HG03045 (cell line): Measurements from ENCODE around the gene TRAPPC2L.

Experiments
- ATAC-seq: cut with Tn5 transposase; IDR thresholded peaks from one replicate; pipeline ENCODE4 v1.9.1; 2021; ENCODE audit warnings: mild to moderate bottlenecking, moderate library complexity; ENCODE audit not compliant: unreplicated experiment

The TRAPPC2L gene

DNA sequence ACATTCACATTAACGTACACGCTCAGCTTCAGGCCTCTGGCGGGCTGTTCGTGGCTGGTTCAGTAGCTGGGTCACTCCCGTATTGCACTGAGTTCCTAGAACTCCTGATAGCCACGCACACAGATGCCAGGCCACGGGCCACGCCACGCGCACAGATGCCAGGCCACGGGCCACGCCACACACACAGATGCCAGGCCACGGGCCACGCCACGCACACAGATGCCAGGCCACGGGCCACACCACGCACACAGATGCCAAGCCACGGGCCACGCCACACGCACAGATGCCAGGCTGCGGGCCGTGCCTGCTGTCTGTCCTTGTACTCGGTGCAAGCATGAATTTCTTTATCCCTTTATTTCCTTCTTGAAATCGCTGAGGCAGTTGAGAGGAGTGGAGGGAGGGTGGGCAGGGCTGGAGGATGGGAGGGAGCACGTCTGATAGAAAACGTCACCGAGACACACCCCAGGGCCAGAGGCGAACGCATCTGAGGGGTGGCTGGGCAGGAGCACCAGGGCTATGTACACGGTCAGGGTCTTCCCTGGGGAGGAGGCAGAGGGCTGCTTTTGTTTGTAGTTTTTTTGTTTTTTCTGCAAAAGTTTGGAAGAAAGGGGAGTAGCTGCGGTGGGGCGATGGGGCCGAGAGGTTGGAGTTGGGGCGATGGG lies 18.1 kb downstream of the TRAPPC2L start:
- ATAC-seq: no peak

GRCh38 chr16:88875703-88876234 lies 18.8 kb downstream of the TRAPPC2L start:
- no peak for ATAC-seq

DNA sequence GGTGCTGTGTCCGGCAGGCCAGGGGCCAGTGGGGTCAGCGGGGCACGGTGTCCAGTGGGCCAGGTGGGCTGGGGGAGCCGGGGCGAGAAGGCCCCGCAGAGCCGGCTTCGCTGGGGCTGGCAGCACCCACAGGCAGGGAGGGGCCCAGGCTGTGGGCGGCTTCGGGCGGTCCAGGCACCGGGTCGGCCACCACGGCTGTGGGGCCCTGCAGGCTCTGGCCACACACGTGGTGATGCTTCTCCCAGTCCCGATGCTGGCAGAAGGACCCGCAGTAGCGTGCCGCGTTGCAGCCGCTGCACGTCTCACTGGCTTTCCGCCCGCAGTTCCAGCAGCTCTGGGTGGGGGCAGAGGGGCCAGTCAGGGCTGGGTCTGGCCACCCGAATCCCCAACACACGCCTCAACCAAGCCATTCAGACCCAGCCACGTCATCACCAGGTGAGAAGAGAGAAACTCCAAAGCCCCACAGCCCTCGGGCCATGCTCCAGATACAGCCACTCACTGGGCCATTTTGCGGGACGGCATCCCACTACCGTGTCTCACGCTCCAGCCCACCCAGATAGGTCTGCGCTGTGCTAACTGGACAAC lies 20.1 kb downstream of the TRAPPC2L start:
- ATAC-seq: no peak

DNA sequence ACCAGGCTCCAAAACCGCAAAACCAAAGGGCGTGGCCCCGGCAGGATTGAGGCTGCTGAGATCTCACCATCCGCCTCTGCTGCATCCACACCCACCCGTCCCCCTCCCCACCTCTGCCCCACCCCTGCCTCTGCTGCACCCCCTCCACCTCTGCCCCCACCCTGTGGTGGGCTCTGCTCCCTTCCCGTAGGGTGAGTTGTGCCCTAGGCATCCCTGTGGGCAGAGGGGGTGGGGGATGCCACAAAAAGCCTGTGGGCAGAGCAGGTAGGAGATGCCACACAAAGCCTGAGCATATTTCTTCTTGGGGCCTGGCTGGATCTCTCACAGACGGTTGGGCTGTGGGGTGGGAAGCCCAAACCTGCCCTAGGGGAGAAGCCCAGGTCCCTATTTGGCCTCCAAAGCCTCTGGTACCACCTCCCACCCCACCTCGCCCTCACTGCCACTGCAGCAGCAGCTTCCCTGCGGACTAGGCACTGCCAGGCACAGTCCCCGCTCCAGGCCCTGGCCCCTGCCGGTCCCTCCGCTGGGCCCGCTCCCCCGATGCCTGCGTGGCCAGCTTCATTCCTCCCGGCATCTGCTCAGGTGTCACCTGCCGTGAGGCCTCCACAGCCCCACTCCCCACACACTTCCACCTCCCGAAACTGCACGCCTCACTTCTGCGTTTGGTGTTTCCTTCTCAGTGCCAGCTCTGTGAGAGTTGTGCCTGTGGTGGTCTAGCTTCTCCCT lies 20.8 kb downstream of the TRAPPC2L start:
- ATAC-seq: no peak

DNA sequence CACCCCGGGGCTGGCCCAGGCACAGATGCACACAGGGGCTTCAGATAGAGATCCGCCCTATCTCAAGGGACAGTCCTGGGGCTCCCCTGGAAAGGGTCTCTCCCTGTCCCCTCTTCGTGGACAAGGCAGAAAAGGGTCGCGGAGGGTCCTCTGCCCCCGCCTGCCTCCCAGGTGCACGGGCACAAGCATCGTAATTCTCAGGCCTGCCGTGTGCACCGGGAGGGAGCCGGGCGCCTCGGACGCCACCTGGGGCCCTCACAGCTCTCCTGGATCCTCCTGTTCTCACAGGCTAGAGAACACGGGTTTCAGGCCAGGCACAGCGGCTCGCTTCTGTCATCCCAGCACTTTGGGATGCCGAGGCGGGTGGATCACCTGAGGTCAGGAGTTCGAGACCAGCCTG lies 21.4 kb downstream of the TRAPPC2L start:
- ATAC-seq: no peak

DNA sequence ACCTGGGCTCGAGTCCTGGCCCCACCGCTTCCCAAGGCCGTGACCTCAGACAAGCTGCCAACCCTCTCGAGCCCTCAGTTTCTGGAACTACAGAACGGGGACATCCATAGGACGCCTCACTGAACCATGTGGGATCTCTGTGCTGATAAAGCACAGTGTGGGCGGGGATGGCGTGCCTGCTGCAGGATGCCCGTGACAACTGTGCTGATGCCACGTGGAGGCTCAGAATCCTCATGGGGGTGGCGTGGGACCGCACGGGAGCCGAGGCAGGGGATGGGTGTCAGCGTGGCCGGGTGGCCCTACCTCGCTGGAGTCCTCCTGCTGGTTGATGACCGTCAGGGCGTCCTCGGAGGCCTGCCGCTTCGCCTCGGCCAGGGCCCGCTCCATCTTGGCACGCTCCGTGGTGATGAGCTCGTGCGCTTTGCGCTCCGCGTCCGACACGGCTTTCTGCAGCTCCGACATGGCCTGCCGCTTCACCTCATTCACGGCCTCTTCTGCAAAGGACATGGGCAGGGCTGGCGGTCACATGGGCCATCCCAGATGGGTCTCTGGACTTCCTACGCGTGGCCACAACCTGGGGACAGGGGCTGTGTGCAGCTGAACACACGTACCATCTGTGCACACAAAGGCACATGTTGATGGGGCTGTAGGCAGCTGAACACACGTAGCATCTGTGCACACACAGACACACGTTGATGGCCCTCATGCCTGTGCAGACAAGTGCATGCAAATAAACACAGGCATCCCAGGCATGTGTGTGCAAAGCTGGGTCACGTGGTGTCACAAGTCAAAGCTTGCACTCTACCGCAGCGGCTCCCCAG lies 22.2 kb downstream of the TRAPPC2L start:
- no peak for ATAC-seq

- ATAC-seq: no peak
Measured at GRCh38 chr16:88879788-88880055, 22.8 kb downstream of the TRAPPC2L start.

GRCh38 chr16:88880226-88881006 lies 23.5 kb downstream of the TRAPPC2L start:
- no peak for ATAC-seq

DNA sequence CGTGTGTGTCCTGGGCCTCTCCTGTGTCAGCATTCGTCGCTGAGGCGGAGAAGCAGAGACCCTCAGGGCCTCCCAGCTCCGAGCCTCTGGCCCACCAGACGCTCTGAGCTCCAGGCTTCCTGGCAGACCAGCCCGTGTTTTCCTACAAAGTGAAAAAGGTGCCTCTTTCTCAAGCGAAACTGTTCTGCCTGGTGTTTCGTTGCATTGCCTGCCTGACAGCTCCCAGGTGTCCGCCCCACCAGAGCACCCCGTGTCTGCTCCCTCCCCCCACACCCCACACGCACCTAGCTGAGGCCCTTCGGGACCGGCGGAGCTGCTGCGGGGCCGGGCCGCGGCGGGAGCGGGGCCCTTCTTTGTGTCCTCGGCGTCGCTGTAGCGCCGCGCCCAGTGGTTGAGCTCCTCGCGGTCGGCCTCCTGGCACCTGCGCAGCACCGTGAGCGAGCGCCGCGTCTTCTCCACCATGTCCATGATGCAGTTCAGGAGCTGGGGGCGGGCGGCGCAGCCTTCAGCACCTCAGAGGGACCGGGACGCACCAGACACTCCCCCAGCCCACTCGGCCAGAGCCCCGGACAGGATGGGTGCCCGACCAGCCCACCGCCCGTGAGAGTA lies 24.2 kb downstream of the TRAPPC2L start:
- ATAC-seq: no peak

DNA sequence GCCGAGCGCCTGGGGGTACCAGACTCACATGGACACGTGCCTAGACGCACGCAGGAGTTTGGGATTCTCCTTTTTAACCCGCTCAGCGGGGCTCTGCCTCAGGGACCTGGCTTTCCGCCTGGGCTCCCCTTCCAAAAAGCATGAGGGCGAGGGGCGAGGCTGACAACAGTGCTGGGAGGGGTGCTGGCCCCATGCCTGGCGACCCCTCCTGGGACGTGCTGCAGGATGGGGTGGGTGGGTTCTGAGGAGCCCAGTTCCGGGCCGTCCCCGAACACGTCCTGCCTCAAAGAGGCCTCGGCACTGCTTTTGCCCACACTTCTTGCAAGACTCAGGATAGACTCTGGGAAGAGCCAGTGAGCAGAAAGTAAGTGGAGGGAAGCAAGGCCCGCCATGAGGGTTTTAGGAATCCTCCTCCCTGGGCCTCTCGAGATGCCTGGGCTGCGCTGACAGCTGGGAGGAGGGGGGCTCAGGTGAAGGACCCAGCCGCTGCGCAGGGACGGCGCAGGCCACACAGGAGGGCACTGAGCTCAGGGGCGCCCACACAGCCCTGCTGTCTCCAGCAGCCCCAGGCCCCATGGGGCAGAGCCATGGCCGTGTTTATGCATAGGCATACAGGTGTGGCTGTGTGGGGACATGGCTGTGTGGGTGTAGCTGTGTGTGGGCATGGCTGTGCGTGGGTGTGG lies 24.9 kb downstream of the TRAPPC2L start:
- no peak for ATAC-seq

- ATAC-seq: no peak
Measured at GRCh38 chr16:88882358-88883030, 25.6 kb downstream of the TRAPPC2L start.

DNA sequence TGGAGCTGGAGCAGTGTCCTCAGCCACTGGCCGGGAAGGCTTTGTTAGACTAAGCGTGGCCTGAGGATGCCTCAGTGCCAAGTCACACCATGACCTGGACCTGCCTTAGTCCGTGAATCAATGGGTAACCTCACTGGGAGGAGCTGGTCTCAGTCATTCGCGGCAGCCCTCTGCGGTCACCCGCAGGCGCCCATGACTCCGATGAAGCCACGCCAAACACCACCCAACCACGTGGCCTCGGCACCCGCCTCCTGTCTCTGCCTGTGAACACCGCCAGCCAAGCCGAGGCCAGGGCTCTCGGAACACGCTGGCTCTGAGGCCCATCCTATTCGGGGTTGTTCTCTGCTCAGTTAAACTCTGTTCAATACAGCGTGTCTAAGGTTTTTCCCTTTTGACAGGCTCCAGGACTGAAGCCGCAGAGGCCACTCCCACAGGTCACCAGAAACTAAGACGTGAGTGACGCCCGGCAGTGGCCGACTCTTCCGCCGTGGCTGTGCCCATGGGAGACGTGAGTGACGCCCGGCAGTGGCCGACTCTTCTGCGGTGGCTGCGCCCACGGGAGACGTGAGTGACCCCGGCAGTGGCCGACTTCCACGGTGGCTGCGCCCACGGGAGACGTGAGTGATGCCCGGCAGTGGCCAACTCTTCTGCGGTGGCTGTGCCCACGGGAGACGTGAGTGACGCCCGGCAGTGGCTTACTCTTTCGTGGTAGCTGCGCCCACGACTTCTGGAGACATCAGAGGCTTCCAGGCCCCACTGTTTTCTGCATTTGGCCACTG lies 26.4 kb downstream of the TRAPPC2L start:
- ATAC-seq: no peak

- no peak for ATAC-seq
Measured at GRCh38 chr16:88883946-88884345, 27.0 kb downstream of the TRAPPC2L start.

GRCh38 chr16:88884569-88885271 lies 27.8 kb downstream of the TRAPPC2L start:
- ATAC-seq: no peak

- ATAC-seq: no peak
Measured at GRCh38 chr16:88885693-88886280, 28.9 kb downstream of the TRAPPC2L start.

- no peak for ATAC-seq
Measured at GRCh38 chr16:88886420-88886844, 29.5 kb downstream of the TRAPPC2L start.

- ATAC-seq: no peak
Measured at GRCh38 chr16:88886845-88887521, 30.1 kb downstream of the TRAPPC2L start.
